Effector memory CD4-positive, alpha-beta T cell (primary cell): ENCODE measurements around the gene ADCY7.

Experiments used
- DNase-seq, 3 donors: peaks; one replicate each; pipeline ENCODE4 v3.0.0-alpha.2; 2020
- H3K27ac ChIP-seq: 2 replicates; pipeline ENCODE4 v1.7.0; 2013; ENCODE audit warnings: mild to moderate bottlenecking, low read length, moderate library complexity; ENCODE audit not compliant: insufficient read depth, poor library complexity, severe bottlenecking
- H3K27me3 ChIP-seq: replicated peaks from 2 replicates; pipeline ENCODE4 v1.7.0; 2013; ENCODE audit warnings: mild to moderate bottlenecking, low read length; ENCODE audit not compliant: insufficient read depth, control insufficient read depth, poor library complexity, severe bottlenecking
- H3K36me3 ChIP-seq: 2 replicates; pipeline ENCODE4 v1.7.0; 2013; ENCODE audit warnings: mild to moderate bottlenecking, low read length, moderate library complexity; ENCODE audit not compliant: control insufficient read depth, insufficient read depth
- H3K4me1 ChIP-seq: 2 replicates; pipeline ENCODE4 v1.7.0; 2013; ENCODE audit warnings: low read length, mild to moderate bottlenecking; ENCODE audit not compliant: control insufficient read depth, insufficient read depth, poor library complexity, severe bottlenecking
- H3K4me3 ChIP-seq: 2 replicates; pipeline ENCODE4 v1.7.0; 2013; ENCODE audit warnings: low read length, low read depth, mild to moderate bottlenecking; ENCODE audit not compliant: insufficient read depth, poor library complexity, severe bottlenecking
- H3K9me3 ChIP-seq: 2 replicates; pipeline ENCODE4 v1.7.0; 2013; ENCODE audit warnings: mild to moderate bottlenecking, low read length, moderate library complexity; ENCODE audit not compliant: control insufficient read depth

The ADCY7 gene

GRCh38 chr16:50360033-50360778 lies 93.9 kb downstream of the ADCY7 start:
- Histone ChIP-seq H3K27ac (no peak overlapping the region), H3K4me3 (no peak overlapping the region), H3K27me3 (no peaks in the 10 kb centered on the region), H3K36me3 (peaks cover 43% of the 10 kb centered on the region), H3K4me1 (no peaks in the 10 kb centered on the region), H3K9me3 (no peaks in the 10 kb centered on the region)
- no peak for DNase-seq

DNA sequence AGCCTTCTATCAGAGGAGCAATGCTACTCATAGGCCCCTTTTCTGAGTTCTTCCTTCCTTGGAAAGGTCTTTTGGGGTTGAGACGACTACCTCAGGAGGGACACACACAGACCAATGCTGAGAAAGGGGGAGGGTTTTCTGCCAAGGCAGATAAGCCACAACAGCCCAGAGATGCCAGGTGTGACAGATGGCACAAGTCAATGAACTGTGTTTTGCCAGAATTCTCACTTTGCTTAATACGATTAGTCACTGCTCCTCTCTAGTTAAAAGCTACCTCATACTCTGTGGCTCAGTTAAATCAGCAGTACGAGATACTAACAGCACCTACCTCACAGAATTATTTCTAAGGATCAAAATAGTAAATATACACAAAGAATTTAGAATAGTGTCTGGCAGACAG lies 94.4 kb downstream of the ADCY7 start:
- H3K4me3 ChIP-seq, result no peak overlapping the region
- no peak overlapping the region for H3K27ac ChIP-seq
- H3K4me1 ChIP-seq, result no peaks in the 10 kb centered on the region
- DNase-seq, result no peak
- no peaks in the 10 kb centered on the region for H3K27me3 ChIP-seq
- H3K36me3 ChIP-seq, result peaks cover 43% of the 10 kb centered on the region
- H3K9me3 ChIP-seq, result no peaks in the 10 kb centered on the region

DNA sequence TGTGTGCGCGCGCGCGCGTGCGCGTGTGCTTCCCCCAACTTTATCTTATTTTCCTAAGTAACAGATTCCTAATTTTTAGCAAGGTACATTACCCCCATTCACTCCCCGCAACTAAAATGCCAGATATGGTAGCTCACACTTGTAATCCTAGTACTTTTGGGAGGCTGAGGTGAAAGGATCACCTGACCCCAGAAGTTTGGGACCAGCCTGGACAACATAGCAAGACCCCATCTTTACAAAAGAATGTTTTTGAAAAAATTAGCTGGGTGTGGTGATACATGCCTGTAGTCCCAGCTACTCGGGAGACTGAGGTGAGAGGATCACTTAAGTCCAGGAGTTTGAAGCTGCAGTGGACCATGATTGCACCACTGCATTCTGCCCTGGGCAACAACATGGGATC lies 97.3 kb downstream of the ADCY7 start:
- H3K36me3 ChIP-seq, result peaks cover 38% of the 10 kb centered on the region
- no peak overlapping the region for H3K4me3 ChIP-seq
- no peaks in the 10 kb centered on the region for H3K27me3 ChIP-seq
- no peak for DNase-seq
- peaks cover 18% of the 10 kb centered on the region for H3K4me1 ChIP-seq
- H3K27ac ChIP-seq, result no peak overlapping the region
- no peaks in the 10 kb centered on the region for H3K9me3 ChIP-seq

- H3K4me3 ChIP-seq, result no peak overlapping the region
- H3K4me1 ChIP-seq, result peaks cover 21% of the 10 kb centered on the region
- no peak overlapping the region for H3K27ac ChIP-seq
- DNase-seq, result no peak
- H3K9me3 ChIP-seq, result no peaks in the 10 kb centered on the region
- H3K27me3 ChIP-seq, result no peaks in the 10 kb centered on the region
- peaks cover 29% of the 10 kb centered on the region for H3K36me3 ChIP-seq
Measured at GRCh38 chr16:50365791-50366575, 99.6 kb downstream of the ADCY7 start.
